DOHH2 (cell line): ENCODE results near the gene IVL.

Experiments used
- EZH2phosphoT487 ChIP-seq: fragments of 200-600 bp; sonication (generic); IDR thresholded peaks from 2 replicates; pipeline ENCODE4 v1.6.1; 2017; ENCODE audit warnings: borderline replicate concordance, mild to moderate bottlenecking, antibody characterized with exemption, low read length, moderate library complexity, mixed read lengths
- TF ChIP-seq, protein P1 (sequence below): fragments of 200-600 bp; sonication (generic); IDR thresholded peaks from one replicate; pipeline ENCODE4 v1.5.1; 2014; ENCODE audit warnings: antibody characterized with exemption, mild to moderate bottlenecking, low read depth, low read length; ENCODE audit not compliant: poor library complexity, severe bottlenecking

DNA sequence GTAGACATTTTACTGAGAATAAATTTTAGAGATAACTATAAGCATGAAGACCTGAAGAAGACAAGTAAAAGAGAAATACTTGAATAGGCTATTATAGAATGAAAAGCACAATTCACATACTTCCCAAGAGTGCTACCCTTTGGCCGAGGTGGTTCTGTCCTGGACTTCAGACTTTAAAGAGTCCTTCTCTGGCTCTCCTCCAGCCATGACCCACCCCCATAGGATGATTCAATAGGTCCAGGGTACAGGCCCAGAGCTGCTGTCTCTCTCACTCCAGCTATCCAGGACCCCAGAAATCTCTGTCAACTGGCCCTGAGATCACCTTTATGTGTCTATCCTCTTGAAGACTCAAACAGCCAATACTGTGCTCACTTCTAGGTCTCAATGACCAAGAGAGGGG is 31.5 kb upstream of the IVL start:
- TF ChIP-seq, protein P1, sequence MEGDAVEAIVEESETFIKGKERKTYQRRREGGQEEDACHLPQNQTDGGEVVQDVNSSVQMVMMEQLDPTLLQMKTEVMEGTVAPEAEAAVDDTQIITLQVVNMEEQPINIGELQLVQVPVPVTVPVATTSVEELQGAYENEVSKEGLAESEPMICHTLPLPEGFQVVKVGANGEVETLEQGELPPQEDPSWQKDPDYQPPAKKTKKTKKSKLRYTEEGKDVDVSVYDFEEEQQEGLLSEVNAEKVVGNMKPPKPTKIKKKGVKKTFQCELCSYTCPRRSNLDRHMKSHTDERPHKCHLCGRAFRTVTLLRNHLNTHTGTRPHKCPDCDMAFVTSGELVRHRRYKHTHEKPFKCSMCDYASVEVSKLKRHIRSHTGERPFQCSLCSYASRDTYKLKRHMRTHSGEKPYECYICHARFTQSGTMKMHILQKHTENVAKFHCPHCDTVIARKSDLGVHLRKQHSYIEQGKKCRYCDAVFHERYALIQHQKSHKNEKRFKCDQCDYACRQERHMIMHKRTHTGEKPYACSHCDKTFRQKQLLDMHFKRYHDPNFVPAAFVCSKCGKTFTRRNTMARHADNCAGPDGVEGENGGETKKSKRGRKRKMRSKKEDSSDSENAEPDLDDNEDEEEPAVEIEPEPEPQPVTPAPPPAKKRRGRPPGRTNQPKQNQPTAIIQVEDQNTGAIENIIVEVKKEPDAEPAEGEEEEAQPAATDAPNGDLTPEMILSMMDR, result no peak
- no peak for TF ChIP-seq EZH2phosphoT487
